Pulmonary artery endothelial cell (primary cell): Measurements from ENCODE around the gene PP2D1. TPM values are rescaled to one million over a fixed set of nuclear protein-coding genes. Genes with fewer than 3 reads are reported as not detected.
"Not testable (repeated sequence)": the region's sequence is repeated elsewhere in the genome, so short reads cannot be mapped to it uniquely, and the experiment has no call there.

Experiments used
- DNase-seq: peaks from one replicate; pipeline ENCODE4 v3.0.0-alpha.2; 2011; ENCODE audit warnings: low read depth, low spot score
- total RNA-seq: library from RNA; depleted of rRNA; stranded (reverse); fragments of >200 nt; gene quantifications from 2 replicates; pipeline ENCODE4 v1.2.3, GENCODE V29; 2014

The PP2D1 gene
- total RNA-seq, 1 donor from 2014 or later: not detected

DNA sequence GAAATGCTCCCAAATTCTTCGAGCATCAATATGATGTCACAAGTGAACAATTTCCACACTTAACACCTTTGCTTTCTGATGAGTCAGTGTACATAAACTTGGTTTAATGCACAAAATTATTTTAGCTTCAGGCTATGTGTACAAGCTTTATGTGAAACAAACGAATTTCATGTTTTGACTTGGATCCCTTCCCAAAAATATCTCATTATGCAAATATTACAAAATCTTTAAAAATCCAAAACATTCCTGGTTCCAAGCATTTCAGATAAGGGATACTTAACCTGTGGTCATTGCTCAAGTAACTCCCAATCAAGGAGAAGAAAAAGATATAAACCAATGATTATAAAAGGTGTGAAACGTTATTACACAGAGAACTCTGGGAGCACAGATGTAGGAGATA is 40.0 kb downstream of the PP2D1 start:
- no peak for DNase-seq

DNA sequence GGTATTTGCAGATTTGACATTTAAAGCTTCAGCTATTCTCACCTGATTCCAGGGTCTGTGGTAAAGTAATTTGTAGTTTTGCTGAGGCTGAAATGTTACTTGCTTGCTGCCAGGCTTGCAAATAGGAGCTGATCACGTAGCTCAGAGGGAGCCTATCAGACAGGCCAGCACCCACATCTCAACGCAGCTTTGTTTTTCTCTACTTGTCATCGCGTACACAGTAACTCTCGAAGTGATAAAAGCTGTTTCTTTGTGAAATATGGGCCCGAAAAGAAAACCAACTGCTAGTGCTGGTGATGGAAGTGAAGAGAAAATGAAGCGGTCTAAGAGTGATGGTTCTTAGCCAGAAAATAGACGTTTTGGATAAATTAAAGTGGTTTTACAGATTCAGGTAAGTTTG is 41.7 kb downstream of the PP2D1 start:
- no peak for DNase-seq

DNA sequence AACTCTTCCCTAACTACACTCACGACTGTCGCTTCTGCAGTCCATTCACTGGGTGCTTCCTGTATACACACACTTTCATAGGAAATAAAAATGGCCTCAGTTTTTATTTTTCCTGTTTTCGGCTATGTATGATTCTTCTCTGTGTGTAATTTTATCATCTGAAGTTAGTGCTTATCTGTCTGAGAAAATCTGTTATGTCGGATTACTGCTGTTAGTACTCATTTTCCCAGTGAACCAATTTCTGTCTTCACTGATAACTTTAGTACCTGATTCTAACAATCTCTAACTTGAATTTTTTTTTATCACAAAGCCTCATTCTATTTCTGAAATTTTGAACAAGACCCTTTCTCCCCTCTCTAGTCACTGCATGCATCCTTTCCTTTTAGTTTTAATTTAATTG is 44.3 kb downstream of the PP2D1 start:
- no peak for DNase-seq

DNA sequence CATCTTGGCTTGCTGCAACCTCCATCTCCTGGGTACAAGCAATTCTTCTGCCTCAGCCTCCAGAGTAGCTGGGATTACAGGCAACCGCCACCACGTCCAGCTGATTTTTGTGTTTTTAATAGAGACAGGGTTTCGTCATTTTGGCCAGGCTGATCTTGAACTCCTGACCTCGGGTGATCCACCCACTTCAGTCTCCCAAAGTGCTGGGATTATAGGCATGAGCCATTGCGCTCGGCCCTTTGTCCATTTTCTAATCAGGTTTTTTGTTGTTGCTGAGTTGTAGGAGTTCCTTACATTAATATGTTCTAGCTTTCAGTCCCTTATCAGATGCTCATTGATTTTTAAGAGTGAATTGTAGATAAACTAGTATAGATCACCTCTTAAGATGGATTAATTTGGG is 44.9 kb downstream of the PP2D1 start:
- DNase-seq: no peak

DNA sequence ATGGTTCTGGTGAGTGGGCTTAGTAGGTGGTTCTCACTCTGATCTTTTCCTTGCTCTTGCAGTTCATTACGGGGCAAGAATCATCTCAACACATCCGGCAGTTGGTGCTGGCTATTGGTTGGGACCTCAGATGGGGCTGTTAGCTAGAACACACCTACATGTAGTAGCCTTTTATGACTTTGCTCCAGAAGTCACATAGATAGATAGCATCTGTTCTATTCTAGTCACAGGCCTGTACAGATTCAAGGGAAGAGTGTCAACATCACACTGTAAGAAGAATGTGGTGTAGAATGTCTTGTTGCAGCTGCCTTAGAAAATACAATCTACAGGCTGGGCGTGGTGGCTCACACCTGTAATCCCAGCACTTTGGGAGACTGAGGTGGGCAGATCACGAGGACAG is 50.1 kb downstream of the PP2D1 start:
- DNase-seq: no peak

DNA sequence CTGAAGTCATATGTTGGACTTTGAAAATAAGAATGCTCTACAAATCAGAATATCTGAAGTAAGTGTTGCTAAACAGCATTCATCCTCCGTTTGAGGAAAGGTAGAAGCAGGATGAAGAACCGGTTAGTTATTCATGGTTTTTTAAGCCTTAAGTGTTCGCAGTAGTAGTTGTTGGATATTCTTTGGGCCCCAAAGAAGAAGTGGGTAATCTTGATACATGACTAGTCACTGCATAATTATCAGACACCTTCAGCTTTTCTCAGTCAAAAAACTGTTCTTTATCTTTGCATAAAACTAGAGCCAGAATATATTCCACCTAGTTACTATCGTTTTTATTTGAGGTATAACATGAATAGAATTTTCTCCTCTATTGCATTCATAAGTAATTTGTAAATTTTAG is 51.4 kb downstream of the PP2D1 start:
- no peak for DNase-seq

DNA sequence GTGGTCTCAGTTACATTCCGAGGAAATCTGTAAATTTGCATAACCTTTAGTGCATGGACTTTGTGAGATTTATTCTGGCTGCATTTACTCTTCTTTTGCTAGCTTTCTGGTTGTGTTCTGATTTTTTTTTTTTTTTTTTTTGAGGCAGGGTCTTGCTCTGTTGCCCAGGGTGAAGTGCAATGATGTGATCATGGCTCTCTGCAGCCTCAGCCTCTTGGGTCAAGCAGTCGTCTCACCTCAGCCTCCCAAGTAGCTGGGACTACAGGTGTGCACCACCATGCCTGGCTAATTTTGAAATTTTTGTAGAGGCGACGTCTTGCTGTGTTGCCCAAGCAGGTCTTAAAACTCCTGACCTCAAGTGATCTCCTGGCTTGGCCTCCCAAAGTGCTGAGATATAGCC is 52.6 kb downstream of the PP2D1 start:
- DNase-seq: no peak

DNA sequence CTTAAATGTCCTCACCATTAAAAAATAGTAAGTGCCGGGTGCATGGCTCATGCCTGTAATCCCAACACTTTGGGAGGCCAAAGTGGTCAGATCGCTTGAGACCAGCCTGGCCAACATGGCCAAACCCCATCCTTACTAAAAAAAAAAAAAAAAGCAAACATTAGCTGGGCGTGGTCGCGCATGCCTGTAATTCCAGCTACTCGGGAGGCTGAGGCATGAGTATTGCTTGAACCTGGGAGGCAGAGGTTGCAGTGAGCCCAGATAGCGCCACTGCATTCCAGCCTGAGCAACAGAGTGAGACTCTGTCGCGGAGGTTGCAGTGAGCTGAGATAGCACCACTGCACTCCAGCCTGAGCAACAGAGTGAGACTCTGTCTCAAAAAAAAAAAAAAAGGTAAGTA is 54.7 kb downstream of the PP2D1 start:
- not testable (repeated sequence) for DNase-seq

DNA sequence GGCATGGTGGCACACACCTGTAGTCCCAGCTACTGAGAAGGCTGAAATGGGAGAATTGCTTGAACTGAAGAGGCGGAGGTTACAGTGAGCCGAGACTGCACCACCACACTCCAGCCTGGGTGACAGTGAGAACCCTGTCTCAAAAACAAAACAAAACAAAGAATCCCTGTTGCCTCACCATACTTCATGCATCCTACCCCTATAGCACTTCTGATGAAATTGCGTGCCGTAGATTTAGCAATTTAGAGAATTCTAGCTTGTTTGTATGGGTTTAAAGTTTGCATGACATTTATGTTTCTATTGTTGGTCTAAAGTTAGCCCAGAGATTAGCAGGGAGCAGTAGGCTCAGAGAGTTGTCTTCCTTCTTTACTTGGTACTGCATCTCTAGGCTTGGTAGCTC is 57.4 kb downstream of the PP2D1 start:
- no peak for DNase-seq

DNA sequence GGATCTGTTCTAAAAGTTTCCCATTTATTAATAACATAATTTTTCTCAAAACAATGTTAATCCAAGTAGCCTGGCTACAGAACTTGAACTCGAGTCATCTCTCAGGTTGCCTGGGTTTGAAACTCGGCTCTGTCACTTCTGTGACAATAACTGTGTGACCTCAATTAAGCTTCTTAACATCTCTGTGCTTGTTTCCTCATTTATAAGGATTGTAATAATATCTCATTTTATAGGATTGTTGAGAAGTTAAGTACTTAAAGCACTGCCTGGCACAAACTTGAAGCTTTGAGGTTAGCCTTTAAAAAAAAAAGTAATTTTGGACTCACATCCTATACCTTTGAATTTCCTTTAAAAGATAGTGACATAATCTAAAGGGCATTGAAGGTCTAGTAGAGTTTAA is 61.7 kb downstream of the PP2D1 start:
- no peak for DNase-seq

DNA sequence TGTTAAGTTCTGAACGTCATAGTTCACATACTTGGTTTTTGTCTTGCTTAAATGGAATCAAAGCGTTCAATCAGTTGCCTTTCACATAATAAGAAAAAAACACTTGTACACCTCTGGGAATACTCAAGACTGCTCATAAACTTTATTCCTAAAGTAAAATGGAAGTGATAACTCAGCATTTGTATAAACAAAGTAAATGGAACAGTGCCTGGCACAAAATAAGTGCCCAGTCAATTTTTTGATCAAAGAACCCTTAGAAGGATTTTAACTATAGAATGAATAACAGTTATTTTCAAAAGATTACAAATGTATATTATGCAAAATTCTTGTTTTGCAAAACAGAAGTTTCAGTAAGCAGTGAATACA is 63.9 kb downstream of the PP2D1 start:
- no peak for DNase-seq

DNA sequence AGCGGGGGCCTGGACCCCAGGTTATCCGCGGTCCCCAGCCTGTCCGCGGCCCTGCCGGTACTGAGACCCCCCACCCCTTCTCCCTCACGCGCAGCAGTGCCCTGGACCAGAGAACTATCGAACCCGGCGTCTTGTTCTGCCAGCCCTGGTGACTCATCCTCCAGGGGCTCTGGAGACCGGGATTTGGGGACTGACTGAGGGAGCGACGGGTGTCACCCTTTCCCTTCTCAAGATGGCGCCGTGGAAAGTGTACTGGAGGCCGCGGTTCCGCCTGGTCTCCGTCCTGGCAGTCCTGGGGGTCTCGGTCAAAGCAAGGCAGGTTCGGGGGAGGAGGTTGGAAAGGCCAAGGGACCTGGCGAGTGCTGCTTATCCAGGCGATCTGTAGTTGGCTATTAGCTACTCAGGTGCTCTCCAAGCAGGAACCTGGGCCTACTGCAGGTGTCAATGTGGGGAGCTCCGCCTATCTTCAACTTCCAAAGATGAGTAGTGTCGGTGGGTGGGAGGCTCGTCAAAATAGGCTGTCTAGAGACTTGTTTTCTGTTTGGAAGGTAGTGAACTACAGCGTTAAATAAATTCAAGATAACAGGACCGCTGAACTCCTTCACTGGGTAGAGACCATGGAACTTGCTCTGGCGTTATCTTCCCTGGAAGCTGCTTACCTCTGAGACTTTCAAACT is 64.4 kb downstream of the PP2D1 start:
- DNase-seq: no peak

DNA sequence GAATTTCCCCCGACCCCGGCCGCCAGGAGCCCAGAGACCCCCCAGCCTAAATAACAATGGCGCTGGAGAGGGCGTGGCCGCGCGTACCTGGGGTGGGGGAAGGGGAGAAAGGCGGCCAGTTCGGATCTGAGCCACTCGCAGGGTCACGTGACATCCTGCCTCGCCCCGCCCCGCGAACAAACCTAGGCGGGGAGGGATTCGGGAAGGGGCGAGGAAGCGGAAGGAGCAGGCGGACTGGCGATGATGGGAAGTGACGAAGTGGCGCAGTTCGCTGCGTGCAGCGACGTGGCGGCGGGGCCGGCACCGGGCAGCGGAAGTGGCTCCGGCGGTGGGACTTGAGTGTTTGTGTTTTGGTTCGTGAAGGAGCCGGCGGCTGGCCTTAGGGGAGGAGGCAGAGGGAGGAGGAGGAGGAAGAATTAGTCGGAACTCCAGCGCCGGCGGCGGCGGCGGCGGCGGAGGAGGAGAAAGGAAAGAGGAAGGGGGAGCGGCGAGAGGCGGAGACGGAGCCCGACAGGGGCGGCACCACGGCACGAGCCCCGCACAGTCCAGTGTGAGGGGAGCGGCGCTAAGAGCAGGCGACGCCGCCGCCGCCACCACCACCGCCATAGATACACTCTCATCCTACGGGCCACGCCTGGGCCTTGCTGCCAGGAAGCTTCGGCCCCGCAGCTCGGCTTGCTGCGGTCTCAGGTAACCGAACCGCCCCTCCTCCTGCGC is 65.1 kb downstream of the PP2D1 start, which contains the start of gene RAB5A:
TSS of gene RAB5A (plus strand) at position 266 of the 717 bp plus-strand sequence. CDS start 3,802 bp downstream, outside the sequence.
- DNase-seq: peak; percentile 96

DNA sequence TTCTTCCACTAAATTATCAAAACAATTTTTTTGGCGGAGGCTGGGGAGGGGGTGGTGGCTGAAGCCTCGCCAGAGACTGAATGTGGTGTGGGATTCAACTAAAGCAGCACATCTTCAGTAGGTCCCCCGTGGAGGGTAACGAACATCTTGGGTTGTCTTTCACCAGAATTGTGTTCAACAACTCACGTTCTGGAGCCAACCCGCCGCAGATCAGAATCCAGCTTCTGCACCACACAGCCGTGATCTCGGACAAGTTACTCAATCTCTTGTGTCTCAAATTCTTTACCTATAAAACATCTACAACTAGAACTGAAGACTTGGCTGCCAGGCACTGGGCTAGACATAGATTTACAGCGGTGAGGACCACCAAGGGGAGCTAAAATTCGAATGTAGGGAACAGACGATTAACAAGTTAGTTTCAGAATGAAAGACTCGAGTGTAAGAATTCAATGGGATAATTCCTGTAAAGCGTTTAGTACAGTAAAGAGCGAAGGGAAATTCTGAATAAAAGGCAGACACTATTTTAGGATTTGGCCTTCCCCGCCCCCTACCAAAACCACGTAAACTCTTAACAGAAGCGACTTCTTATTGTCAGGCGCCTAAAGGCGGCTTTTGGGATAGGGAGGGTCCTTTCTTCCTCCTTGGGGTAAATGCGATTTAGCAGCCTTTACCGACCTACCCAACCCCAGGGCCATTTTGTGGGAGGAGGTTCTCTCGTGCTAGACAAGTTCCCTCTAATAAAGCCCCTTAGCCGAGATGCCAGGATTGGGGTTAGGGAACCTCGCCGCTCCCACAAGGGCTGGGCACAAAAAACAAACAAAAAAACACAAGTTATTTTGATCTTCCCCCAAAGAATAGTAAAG is 65.9 kb downstream of the PP2D1 start:
- DNase-seq: no peak

DNA sequence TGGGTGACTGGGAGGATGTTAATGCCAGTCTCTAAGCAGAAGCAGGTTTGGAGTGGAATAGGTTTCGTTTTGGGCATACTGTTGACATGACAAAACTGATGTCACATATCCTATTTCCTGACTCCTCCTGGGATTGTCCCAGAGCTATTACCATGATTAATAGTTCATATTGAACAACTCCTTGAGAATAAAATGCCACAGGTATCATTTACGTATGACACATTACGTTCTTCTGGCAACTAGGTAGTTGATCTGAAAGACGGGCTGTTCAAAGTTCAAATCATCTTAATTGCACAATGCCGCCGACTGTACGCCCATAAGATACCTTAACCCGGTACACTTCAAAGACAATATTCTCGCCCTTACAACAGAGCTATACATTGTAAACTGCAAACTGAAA is 66.5 kb downstream of the PP2D1 start:
- no peak for DNase-seq

DNA sequence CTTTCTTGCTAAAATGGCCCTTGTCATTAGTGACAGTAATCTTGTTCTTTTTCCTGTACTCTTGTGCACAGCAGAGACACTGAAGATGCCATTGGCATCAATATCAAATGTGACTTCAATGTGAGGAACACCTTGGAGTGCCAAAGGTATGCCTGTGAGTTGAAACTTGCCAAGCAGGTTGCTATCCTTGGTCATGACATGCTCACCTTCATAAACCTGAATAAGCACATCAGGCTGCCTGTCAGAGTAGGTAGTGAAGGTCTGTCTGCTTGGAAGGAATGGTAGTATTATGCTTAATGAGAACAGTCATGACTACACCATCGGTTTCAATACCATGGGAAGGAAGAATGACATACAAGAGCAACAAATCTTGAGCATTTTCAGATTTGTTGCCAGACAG is 71.4 kb downstream of the PP2D1 start:
- no peak for DNase-seq

DNA sequence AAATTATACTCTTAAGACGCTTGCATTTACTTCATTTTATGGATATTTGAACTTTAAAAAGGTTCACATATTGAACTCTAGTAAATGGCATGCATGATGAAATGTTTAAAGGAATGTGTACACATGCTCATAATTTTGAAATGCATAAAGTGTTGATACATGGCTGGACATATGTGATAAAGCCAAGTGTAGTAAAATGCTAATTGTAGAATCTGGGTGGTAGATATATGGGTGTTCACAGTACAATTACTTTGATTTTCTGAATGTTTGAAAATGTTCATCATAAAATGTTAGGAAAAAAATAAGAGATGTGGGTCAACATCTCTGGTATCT is 73.8 kb downstream of the PP2D1 start:
- no peak for DNase-seq

DNA sequence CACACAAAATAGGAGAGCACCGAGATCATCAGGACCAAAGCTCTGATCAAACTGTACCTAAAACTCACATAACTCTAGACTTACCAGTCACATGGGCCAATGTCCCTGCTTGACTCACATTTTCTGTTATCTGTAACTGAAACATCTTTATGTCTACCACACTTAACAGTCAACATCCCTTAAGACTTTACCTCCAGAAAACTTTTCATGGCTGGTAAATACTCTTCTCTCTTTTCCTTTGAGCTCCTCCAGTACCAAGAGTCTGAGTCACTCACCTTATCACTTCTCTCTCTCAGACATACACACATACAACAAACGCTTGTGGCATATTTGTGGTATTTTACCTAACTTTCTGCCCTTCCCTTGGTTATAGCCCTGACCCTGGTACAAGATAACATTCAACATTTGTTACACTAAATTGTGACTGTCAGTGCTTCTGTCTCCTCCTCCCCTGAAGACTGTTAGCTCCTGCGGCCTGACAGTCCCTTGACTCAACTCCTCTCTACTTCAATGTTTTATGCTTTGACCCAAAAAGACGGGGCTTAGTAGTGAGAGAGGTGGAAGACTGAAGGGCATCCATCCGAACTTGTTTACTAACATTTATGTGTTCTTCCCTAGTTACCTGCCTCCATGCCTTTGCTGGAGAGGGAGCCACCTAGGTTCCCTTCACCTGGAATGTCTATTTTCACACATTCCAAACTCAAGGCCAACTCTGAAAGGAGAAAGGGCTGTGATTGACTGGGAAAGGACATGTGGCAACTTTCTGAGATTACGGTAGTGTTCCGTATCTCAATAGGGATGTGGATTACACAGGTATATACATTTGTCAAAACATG is 74.4 kb downstream of the PP2D1 start:
- no peak for DNase-seq
